ENCODE results near the gene MRPL38. TPM values are rescaled to one million over a fixed set of nuclear protein-coding genes. Genes with fewer than 3 reads are reported as not detected.

The MRPL38 gene
- total and polyA plus RNA-seq, 2 of the 8 experiments (the other 6 are each of a cell fraction or from before 2014, with no cell fraction given), result 78.4 to 125 TPM

GRCh38 chr17:75908201-75908600 lies 3.5 kb upstream of the MRPL38 start:
- no peak overlapping the region; a peak in 1 of 7 replicates for H3K9ac ChIP-seq (replicated peaks in 1 of 4; ENCODE audit: extremely low read depth in 1 of 4, low read depth in 3 of 4, low read length in 3 of 4)
- H3K23ac ChIP-seq (ENCODE audit: insufficient read length), result no peak overlapping the region
- H3K79me2 ChIP-seq (ENCODE audit: control insufficient read depth in 1 of 2, insufficient read depth in 2 of 2, low read length in 2 of 2), result peaks cover 0 to 10% of the 10 kb centered on the region in 2 experiments; a peak in 2 of 4 replicates
- no peak overlapping the region for H2AK5ac ChIP-seq (ENCODE audit: low read depth, low read length)
- no peak overlapping the region for H3K4me3 ChIP-seq (ENCODE audit: extremely low read depth in 1 of 4, insufficient read depth in 2 of 4, low read depth in 3 of 4, low read length in 4 of 4)
- WGBS, 2 experiments (ENCODE audit: extremely low coverage in 1 of 2, insufficient coverage in 1 of 2, insufficient read length in 1 of 2, insufficient replicate concordance in 2 of 2, low coverage in 1 of 2, low lambda C conversion rate in 2 of 2, missing lambda C conversion rate in 1 of 2), result 89% methylated on average over 6 of the region's 6 CpGs; no CpG with 5 or more reads in 1 of the 2 experiments
- ChIA-PET POLR2A (ENCODE audit: partially characterized antibody) (interaction anchor here (1.0 kb wide), 1 partner anchor 16 kb away, joined by 3 read pairs; no protein-coding TSS in a partner anchor), CTCF (ENCODE audit: partially characterized antibody) (interaction anchor here (0.6 to 51.3 kb wide), 6 partner anchors 14 to 699 kb away, joined by 3 to 885 read pairs (median 6); partner anchors contain the start of gene CDK3)
- H3K56ac ChIP-seq (replicated peaks; ENCODE audit: insufficient read length, low read depth, low read length), result no peak overlapping the region
- H4K20me1 ChIP-seq (replicated peaks in 1 of 2; ENCODE audit: control insufficient read depth in 1 of 2, insufficient read depth in 2 of 2, low read length in 2 of 2), result peaks cover 0 to 2% of the 10 kb centered on the region in 2 experiments
- H3K4me1 ChIP-seq (replicated peaks in 1 of 4; ENCODE audit: control insufficient read depth in 3 of 4, insufficient read depth in 4 of 4, low read length in 3 of 4), result no peaks in the 10 kb centered on the region; a peak in 2 of 7 replicates
- no peak overlapping the region for H2BK20ac ChIP-seq (ENCODE audit: low read length)
- no peak overlapping the region for H4K5ac ChIP-seq (ENCODE audit: insufficient read length, low read depth, low read length)
- H3K79me1 ChIP-seq (ENCODE audit: low read depth, low read length), result no peaks in the 10 kb centered on the region; the same call in 1 of the 2 replicates
- FAIRE-seq, result no peak
- no peak overlapping the region for H2BK15ac ChIP-seq (ENCODE audit: low read length)
- no peak overlapping the region for H3K4me2 ChIP-seq (ENCODE audit: insufficient read depth in 1 of 2, low read depth in 2 of 2, low read length in 2 of 2)
- no peak overlapping the region for H4K91ac ChIP-seq (replicated peaks; ENCODE audit: insufficient read length, low read length)
- DNase-seq (ENCODE audit: low read depth in 1 of 2, low spot score in 2 of 2), result no peak
- H2BK120ac ChIP-seq (replicated peaks; ENCODE audit: low read depth, low read length), result no peak overlapping the region
- no peaks in the 10 kb centered on the region for H3K27me3 ChIP-seq (replicated peaks in 1 of 4; ENCODE audit: control insufficient read depth in 3 of 4, extremely low read depth in 1 of 4, insufficient read depth in 3 of 4, low read length in 3 of 4)
- H4K8ac ChIP-seq (ENCODE audit: extremely low read depth, insufficient read depth, low read length), result no peak overlapping the region
- no peaks in the 10 kb centered on the region for H3K36me3 ChIP-seq (ENCODE audit: control insufficient read depth in 2 of 4, insufficient read depth in 4 of 4, low read length in 3 of 4)
- H3K9me3 ChIP-seq (ENCODE audit: insufficient read depth in 2 of 2, low read depth in 1 of 2, low read length in 1 of 2), result no peaks in the 10 kb centered on the region
- TF ChIP-seq MAFK (IDR thresholded peaks at IDR 0.05; ENCODE audit: low read depth, low read length) (no peak), TAF1 (IDR thresholded peaks at IDR 0.05; ENCODE audit: low read depth, low read length) (no peak), CHD2 (IDR thresholded peaks at IDR 0.05; ENCODE audit: low read length) (no peak), TAF7 (optimal IDR thresholded peaks at IDR 0.05; ENCODE audit: borderline replicate concordance, low read depth, low read length) (no peak), ASH2L (IDR thresholded peaks at IDR 0.05; ENCODE audit: low read length) (no peak), BRCA1 (IDR thresholded peaks at IDR 0.05; ENCODE audit: low read depth, low read length) (no peak), KDM4A (IDR thresholded peaks at IDR 0.05; ENCODE audit: low read depth, low read length, severe bottlenecking) (no peak), POLR2A (IDR thresholded peaks at IDR 0.05; ENCODE audit: control extremely low read depth in 1 of 2, low read depth in 2 of 2, low read length in 2 of 2) (no peak)
- H2BK5ac ChIP-seq (ENCODE audit: low read depth, low read length), result no peak overlapping the region
- H3K4ac ChIP-seq (replicated peaks; ENCODE audit: insufficient read length, low read depth, low read length), result no peak overlapping the region
- peaks cover 3% of the 10 kb centered on the region; the same call in 1 of the 2 replicates for H3K23me2 ChIP-seq (ENCODE audit: low read depth, low read length)
- H2AFZ ChIP-seq (ENCODE audit: low read length), result no peak overlapping the region
- H3K14ac ChIP-seq (ENCODE audit: insufficient read length), result no peak overlapping the region
- no peak overlapping the region for H3K18ac ChIP-seq (ENCODE audit: extremely low read depth, low read length)
- H3K27ac ChIP-seq (ENCODE audit: low read depth, low read length), result no peak overlapping the region
- H2BK12ac ChIP-seq (ENCODE audit: low read depth, low read length), result no peak overlapping the region
